Measurements from ENCODE around the gene TPSD1. TPM values are rescaled to one million over a fixed set of nuclear protein-coding genes. Genes with fewer than 3 reads are reported as not detected.

The TPSD1 gene
- total RNA-seq, 1 experiment from 2014 or later = 0.31 TPM

- Mint-ChIP-seq H3K4me1 (peaks cover 10% of the 10 kb centered on the region), H3K4me3 (no peak overlapping the region), H3K27me3 (ENCODE audit: low read depth) (peaks cover 3% of the 10 kb centered on the region; the same call in 1 of the 2 replicates), H3K36me3 (no peaks in the 10 kb centered on the region), H3K27ac (no peak overlapping the region), H3K9me3 (no peaks in the 10 kb centered on the region)
- TF ChIP-seq TCF7 (CRISPR knock-in tag; IDR thresholded peaks at IDR 0.05; ENCODE audit: low read depth) (no peak), MLX (CRISPR knock-in tag; IDR thresholded peaks at IDR 0.05) (no peak), JUN (CRISPR knock-in tag; IDR thresholded peaks at IDR 0.05) (no peak), CBFB (CRISPR knock-in tag; IDR thresholded peaks at IDR 0.05; ENCODE audit: low read depth) (no peak), PREB (CRISPR knock-in tag; IDR thresholded peaks at IDR 0.05; ENCODE audit: borderline replicate concordance) (no peak), TEAD4 (CRISPR knock-in tag; IDR thresholded peaks at IDR 0.05) (no peak), RORB (CRISPR knock-in tag; IDR thresholded peaks at IDR 0.05) (no peak), AR (CRISPR knock-in tag; IDR thresholded peaks at IDR 0.05) (no peak), ARID4B (CRISPR knock-in tag; IDR thresholded peaks at IDR 0.05; ENCODE audit: borderline replicate concordance) (no peak), NFATC4 (CRISPR knock-in tag; IDR thresholded peaks at IDR 0.05) (no peak), CTCF (IDR thresholded peaks at IDR 0.05) (no peak), FOXJ3 (CRISPR knock-in tag; IDR thresholded peaks at IDR 0.05; ENCODE audit: borderline replicate concordance) (no peak), PRDM15 (CRISPR knock-in tag; IDR thresholded peaks at IDR 0.05) (no peak), ELF4 (CRISPR knock-in tag; IDR thresholded peaks at IDR 0.05; ENCODE audit: low read depth) (no peak), NR3C1 (CRISPR knock-in tag; conservative IDR thresholded peaks at IDR 0.05; ENCODE audit: low read depth) (no peak), SOX15 (CRISPR knock-in tag; IDR thresholded peaks at IDR 0.05) (no peak), FOXK1 (CRISPR knock-in tag; IDR thresholded peaks at IDR 0.05) (no peak)
- DNase-seq (ENCODE audit: low spot score) (no peak), ATAC-seq (no peak)
- ChIA-PET CTCF (interaction anchor here (0.5 to 2.6 kb wide), 6 partner anchors 9 to 129 kb away, joined by 3 to 6 read pairs (median 4); no protein-coding TSS in a partner anchor), POLR2A (no interaction called here)
Measured at GRCh38 chr16:1279081-1279944, 23.4 kb downstream of the TPSD1 start.

Data from WTC11 (cell line).